Amniotic epithelial cell (primary cell): ENCODE measurements around the gene RIN2.
"Not testable (repeated sequence)": the region's sequence is repeated elsewhere in the genome, so short reads cannot be mapped to it uniquely, and the experiment has no call there.

Experiments
- DNase-seq: peaks from one replicate; pipeline ENCODE4 v3.0.0-alpha.2; 2010; ENCODE audit warnings: low read depth

RIN2 gene

DNA sequence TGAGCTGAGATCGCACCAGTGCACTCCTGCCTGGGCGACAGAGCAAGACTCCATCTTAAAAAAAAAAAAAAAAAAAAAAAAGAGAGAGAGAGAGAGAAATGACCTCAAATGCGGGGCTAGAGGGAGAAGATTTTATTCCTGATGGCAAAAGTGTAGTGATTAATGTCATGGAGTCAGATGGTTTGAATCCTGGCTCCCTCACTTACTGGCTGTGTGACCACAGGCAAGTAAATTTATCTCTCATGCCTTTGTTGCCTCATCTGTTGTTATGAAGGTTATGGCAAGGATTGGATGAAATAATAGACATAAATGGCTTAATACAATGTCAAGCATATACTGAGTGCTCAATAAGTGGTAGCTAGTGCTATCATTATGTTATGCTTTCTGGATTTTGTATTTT lies 29.3 kb downstream of the RIN2 start:
- DNase-seq = peak; percentile 42

DNA sequence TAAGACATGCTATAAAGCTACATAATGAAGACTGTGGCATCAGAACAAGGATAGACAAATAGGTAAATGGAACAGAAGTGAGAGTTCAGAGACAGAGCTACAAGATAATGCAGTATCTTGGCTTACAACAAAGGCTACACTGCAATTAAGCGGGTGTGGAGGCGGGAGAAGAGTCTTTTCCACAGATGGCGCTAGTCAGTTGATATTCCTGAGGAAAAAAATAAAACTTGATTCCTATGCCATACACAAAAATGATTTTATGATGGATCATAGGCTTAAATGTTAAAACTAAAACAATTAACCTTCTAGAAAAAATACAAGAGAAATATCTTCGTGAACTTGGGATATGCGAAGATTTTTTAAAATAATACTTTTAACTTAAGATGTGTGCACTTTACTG lies 31.0 kb downstream of the RIN2 start:
- no peak for DNase-seq

DNA sequence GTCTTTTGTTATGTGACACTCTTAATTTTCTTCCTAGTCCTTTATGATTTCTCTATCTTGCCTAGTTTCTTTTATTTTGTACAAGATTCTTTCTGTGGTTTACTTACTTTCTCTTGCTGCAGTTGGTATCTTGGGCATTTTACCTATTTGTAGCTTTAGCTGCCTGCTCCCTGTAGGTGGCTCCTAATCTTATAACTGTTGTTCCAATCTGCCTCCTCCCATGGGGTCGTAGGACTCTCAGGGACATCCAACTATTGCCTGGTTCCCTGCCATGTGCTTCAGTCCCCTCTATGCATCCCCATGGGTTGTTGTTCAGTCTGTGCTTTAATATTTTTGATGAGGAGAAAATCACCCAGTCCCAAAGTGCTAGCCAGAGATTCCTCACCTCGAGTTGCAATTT lies 31.4 kb downstream of the RIN2 start:
- no peak for DNase-seq

DNA sequence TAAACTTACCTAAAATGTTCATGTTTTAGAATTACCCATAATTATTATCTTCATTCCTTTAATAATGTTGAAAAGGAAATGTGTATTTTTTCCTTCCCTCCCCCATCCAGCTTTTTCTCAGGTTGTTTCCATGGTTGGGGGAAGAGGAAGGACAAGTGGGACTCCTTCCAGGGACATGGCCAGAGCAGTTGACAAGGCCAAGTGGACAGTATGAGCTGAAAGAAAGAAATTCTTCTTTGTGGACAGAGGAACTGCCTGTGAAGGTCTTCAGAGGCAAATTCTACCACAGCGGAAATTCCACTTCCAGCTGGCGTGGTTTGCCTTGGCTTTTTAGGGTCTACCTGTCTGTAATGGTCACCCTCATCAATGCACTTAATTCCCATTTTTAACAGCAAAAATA lies 33.8 kb downstream of the RIN2 start:
- DNase-seq = no peak

DNA sequence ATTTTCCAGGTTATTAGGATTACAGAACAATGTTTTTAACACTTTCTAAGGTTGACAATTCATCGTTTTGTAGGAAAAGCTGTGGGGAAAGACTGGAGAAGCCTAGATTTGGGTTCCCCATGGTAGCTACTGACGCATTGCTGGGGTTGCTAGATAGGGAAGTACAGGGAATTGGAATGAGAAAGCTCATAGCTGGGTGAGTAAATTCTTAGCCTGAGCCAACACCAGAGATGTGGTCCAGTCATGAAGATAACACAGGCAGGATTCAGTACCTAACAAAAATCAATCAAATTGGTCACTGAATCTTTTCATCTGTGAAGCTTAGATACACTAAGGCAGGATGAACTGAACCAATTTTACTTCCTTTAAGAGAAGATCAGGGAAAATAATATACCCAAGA lies 35.7 kb downstream of the RIN2 start:
- DNase-seq = no peak

DNA sequence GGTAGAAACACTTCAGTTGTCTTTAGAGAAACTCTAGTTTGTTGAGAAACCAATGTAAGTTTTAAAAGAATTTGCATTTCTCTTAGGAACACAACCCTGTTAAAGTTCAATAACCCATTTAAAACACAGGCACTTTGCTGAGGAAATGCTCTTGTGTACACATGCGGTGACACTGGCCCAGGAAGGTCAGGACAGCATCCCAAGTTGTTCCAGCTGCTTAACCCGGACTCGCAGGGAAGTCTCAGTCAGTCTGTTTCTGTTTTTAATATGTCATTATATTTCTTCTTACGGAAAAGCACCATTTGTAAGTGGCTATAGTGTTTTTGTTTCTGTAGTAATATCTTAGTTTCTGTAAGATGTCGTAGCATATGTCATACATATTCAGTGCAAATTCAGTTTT lies 36.9 kb downstream of the RIN2 start:
- DNase-seq = no peak

DNA sequence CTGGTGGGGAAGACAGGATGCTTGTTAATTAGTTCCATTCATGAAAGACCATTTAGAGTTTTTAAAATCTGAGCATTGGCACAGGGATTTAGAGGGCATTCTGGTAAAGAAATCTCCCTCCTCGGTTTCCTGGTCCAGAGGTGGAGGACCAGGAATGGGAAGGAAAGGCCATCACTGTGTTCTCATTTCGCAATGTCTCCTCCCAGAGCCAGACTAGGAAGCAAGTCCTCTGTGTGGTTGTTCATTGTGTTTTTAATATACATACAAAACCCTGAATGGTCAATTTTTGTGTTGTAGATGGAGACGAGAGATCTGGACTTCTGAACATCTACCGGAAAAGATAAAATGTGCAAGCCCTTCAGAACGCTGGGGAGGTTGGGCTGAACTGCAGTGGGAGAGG lies 41.3 kb downstream of the RIN2 start:
- DNase-seq = no peak

DNA sequence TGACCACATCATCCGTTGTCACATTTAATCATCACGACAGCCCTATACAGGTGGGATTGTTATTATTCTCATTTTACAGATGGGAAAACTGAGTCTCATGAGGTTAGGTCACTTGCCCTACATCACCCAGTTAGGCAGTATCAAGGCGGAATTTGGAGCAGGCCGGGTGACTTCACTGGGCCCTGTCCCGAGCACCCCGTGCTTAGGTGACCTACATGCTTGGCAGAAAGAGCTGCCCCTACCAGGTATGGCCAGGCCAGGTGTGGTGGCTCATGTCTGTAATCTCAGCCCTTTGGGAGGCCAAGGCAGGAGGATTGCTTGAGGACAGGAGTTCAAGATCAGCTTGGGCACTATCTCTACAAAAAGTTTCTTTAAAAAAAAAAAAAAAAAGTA lies 44.0 kb downstream of the RIN2 start:
- DNase-seq = no peak

DNA sequence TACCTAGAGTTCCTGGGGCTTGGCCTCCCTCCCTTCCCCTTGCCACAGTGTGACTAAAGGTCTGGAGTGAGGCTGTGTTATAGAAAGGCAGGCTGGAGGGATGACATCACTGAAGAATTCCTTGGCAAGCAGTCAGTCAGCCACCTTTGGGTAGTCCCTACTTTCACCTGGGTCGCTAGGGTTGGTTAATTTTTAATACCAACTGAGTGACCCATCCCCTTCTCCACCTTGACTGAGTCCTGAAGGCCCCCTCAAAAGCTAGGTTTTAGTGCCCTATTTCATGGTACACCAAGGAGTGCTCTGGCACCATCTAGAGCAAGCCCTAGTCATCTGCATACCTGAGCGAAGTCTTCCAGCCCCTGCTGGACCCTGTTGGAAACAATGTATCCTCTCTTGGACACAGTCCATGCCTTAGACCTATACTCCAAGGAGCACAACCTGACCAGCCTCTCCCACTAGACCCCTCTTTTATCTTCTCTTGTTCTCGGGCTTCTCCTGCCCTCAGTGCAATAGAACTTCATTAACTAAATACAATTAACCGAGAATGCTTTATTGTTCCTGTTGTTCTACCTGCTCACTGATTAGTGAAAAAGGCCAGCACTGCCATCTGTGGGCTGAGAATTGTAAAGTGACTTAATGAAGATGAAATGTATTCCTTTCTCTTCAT lies 44.6 kb downstream of the RIN2 start:
- no peak for DNase-seq

DNA sequence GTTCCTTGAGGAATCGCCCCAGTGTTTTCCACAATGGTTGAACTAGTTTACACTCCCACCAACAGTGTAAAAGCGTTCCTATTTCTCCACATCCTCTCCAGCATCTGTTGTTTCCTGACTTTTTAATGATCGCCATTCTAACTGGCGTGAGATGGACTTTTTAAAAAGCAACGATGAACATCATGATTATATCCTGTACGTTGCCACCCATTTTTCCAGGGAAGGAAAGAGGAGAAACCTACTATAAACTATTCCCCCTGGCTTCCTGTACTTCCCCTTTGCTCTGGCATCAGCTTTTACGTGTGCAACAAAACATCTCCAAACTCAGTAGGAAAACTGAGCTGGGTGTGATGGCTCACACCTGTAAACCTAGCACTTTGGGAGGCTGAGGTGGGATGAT lies 48.2 kb downstream of the RIN2 start:
- DNase-seq = not testable (repeated sequence)

DNA sequence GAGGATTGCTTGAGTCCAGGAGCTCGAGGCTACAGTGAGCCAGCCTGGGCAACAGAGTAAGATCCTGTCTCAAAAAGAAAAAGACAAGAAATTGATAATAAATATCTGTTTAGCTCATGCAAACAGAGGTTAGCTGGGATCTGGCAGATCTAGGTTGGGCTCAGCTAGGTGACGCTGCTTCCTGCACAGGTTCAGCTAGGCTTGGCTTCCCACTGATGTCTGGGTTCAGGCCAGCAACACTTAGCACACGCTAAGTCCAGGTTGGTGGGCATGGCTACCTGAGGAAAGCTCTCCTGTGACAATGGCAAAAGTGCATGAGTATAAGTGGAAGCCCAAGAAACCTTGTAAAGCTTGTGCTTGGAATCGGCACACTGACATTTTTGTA lies 48.7 kb downstream of the RIN2 start:
- no peak for DNase-seq

DNA sequence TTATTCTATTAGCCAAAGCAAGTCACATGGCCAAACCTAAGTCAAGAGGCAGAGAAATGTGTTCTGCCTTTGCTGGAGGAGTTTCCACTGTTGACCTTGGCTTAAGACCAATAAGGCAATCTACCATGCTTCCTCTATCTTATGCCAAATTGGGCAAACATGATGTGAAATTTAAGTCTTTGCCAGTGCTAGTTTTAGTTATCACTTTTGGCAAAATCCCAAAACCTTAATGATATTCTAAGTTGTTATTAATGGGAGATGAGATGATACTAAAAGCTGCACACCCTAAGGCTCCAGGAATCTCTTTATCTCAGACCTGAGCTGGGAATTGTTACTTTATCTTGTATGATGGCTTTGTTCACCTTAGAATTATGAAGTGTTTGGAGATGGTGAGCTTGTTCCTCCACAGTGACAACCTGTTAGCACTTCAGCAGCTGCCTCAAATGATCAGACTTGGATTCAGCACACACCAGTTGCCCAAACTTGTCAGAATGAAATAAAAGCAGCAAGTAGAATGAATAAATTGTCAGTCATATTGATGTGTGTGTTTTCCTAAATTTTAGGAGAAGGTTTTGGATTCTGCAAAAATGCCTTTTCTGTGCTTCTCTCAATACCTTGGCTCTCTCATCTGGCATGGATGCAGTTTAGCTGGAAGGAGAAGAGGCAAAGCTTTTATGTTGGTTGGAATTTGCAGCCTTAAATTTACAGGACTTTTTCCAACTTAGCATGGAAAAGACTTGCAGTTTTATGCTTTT lies 49.3 kb downstream of the RIN2 start:
- peak; percentile 71 for DNase-seq
